Measurements from ENCODE around the gene GRIA3. TPM values are rescaled to one million over a fixed set of nuclear protein-coding genes. Genes with fewer than 3 reads are reported as not detected.
A peak's percentile ranks its signal among the peaks of the same experiment; 100 is the strongest.
"Not testable (repeated sequence)": the region's sequence is repeated elsewhere in the genome, so short reads cannot be mapped to it uniquely, and the experiment has no call there.

The GRIA3 gene
- total RNA-seq, 2 donors from 2014 or later, result 0.50 to 0.67 TPM

DNA sequence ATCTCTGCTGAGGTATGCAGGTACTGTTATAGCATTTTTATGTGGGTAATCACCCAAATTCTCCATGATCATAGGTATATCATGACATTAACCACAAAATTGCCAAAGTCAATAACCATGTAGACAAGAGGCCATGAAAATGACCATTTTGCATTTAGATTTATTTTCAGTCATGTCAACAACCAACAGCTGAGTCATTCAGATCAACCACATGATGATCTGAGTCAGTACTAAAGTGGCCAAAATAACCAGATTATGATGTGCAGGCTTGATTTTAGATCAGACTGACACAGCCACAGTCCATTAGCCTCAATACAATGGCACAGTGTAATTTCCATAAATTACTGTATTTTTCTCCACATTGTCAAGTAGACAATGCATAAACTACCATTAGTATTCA lies 240.5 kb downstream of the GRIA3 start:
- ATAC-seq (no peak), DNase-seq (no peak)
- intact Hi-C loops (cut with DNase I, micrococcal nuclease), result no loop called here

DNA sequence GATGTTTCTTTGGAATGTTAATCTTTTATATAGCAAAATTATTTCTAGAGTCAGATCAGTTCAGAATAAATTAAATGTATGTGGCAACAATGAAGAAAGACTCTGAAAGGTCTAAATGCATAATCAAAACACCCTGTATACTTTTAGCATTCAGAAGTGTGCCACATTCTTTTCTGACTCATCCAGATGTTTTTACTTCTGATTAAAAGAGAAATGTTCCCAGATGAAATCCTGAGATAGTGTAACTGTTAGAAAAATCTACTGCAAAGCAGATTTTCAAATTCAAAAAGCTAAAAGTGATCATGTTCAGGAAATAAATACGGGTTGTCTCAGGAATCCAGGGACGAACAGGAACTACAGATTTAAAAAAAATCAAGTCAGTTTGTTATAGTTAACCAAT lies 241.4 kb downstream of the GRIA3 start:
- DNase-seq (no peak), ATAC-seq (no peak)
- intact Hi-C loops (cut with DNase I, micrococcal nuclease), result no loop called here

DNA sequence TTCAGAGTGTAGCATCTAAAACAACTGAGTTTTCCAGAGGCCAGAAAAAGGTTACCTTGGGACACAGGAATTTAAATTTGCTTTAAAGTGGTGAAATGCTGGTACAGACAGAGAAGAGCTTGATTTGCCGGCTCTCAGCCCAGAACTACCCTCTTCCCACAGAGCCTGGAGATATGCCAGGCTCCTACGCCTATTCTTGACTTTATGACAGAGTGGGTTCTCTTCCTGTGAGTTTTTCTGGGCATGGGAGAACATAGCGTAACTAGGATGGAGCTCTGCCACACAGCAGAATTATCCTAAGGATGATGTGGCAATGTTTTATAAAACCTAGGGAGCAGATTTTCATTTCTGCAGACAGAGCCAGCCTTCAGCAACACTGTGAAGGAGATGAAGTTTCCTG lies 241.8 kb downstream of the GRIA3 start:
- ATAC-seq, result no peak
- intact Hi-C loops (cut with DNase I, micrococcal nuclease), result no loop called here
- no peak for DNase-seq

DNA sequence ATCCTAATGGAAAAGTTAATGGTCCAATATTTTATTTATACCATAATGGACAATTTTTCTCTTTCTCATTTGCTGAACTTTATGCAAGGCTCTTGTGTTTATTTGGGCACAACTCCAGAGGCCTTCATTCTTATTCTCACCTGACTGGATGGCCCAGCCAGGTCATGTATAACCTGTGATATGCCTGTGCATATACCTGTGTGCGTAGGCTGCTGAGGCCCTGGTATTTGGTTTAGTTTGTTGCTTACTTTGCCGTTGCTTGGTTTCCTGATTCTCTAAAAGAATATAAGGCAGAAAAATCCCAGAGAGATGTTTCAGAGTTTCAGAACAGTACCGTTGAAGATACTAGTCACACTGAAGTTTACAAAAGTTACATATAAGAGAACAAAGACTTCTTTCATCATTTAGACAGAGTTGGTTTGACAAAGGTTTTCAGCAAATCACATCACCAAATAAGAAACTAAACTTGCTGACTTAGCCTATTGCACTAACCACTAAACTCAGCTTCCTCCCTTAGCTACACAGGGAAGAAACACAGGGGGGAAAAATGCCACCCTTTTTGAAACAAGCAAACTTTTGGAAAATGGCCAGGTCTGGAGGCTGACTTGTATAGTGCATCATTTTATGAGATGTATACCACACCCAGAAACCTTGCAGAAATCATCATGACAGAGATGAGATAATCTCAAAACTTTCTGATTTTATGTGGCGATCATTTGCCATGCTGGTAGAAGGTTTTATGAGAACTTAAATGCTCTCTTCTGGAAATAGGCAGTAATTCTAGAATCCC lies 248.5 kb downstream of the GRIA3 start:
- intact Hi-C loops (cut with DNase I, micrococcal nuclease), result no loop called here
- ATAC-seq, result peak; percentile 29
- DNase-seq, result no peak

DNA sequence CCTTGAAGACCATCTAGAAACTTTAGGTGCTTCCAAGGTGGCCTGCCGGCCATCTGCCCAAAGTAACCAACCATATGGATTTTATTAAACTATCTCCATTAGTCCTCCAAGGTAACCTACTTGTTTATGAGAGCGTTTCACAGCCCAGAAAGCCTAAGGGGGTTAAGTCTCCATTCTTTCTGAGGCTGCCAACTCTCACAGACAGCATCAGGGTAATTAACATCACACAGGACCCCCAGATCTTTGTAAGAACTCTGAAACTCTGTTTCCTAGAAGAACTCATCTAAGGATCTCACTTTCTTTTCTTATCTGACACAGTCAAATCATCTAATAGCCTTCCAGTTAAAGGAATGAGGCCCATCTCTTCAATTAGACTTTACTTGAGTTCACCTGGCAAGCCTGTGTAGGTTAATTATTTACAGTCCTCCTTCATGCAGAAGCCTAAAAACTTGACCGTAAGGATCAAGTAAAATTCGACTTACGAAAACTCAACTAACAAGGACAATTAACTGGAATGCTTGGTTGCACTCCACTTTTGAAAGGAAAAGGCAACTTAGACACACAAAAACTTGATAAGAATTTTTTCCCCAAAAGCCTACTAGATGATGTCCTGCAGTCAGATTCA lies 252.5 kb downstream of the GRIA3 start:
- ATAC-seq, result no peak
- DNase-seq, result no peak
- intact Hi-C loops (cut with DNase I, micrococcal nuclease), result no loop called here

DNA sequence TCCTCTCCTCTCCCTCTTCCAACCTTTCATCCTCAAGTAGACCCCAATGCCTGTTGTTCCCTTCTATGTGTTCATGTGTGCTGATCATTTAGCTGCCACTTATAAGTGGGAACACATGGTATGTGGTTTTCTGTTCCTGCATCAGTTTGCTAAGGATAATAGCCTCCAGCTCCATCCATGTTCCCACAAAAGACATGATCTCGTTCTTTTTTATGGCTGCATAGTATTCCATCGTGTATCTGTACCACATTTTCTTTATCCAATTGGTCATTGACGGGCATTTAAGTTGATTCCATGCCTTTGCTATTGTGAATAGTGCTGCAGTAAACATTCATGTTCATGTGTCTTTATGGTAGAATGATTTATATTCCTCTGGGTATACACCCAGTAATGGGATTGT lies 255.8 kb downstream of the GRIA3 start:
- intact Hi-C loops (cut with DNase I, micrococcal nuclease); DNase-seq; ATAC-seq: not testable (repeated sequence)

DNA sequence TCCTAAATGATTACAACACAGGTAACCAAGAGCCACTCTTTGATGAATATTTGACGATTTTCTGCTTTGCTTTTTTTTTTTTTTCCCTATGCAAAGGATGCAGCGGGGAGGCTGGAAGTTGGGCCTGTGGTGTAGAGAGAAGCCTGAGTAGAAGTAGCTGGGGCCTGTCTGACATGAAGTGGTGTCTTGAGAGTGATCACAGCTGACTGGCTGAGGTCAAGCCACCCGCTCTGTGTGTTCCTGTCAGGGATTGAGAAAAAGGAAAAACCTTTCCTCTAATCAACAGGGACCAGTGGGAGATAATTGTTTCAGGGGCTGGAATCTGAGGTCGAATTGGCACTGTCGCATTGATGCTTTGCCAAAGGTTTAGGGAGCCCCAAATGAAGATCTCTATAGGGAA lies 258.7 kb downstream of the GRIA3 start:
- ATAC-seq, result no peak
- no peak for DNase-seq
- intact Hi-C loops (cut with DNase I, micrococcal nuclease), result no loop called here

DNA sequence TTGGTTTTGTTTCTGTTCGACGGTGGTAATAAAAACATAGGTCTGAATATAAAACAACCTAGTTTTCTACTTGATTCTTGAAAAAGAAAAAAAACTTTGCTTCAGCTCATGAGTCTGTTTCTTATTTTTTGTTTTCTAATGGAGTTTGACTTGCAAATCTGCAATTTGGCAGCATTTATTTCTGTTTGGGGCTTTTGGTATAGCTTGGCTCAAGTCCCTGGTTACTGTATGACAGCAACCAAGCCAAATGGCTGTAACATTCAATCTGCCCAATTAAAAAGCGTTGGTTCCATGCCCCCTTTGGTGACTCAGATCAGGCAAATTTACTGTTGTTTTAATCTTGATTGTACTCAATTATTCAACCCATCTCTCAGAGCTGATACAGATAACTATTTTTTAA lies 263.4 kb downstream of the GRIA3 start:
- DNase-seq (no peak), ATAC-seq (no peak)
- intact Hi-C loops (cut with DNase I, micrococcal nuclease), result no loop called here

DNA sequence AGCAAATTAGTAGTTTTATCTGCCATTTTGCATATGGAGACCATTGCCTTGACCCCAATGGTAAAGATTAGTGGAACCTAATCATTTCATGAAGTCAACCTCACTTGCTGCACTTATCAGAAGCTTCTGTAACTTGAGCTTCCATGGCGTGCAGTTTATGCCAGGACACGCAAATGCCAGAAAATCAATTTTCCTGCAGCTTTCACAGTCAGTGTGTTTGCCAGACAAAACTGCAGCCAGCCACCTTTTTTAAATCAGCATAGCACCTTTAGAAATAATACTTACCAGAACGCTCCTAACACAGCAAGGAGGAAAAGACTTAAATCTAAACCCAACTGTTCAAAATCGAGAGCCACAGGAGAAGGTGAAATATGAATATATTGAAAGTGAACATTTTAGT lies 265.3 kb downstream of the GRIA3 start:
- intact Hi-C loops (cut with DNase I, micrococcal nuclease), result no loop called here
- ATAC-seq, result no peak
- no peak for DNase-seq

DNA sequence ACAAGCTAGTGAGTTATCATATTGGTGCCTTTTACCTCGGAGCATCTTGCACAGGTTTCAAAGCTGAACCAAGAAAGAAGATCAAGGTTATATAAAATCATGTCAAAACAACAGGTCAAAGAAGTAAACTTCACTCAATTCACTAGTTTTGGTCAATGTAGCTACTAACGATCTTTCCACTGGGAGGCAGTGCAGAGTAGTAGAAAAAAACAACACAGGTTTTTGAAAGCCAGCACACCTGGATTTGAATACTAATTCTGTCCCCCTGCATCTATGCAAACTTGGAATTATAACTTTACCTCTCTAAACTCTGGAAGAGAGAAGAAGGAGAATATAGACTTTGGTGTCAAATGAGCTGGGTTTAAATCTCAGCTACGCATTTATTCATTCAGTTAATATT lies 266.1 kb downstream of the GRIA3 start:
- intact Hi-C loops (cut with DNase I, micrococcal nuclease), result no loop called here
- DNase-seq (no peak), ATAC-seq (no peak)

DNA sequence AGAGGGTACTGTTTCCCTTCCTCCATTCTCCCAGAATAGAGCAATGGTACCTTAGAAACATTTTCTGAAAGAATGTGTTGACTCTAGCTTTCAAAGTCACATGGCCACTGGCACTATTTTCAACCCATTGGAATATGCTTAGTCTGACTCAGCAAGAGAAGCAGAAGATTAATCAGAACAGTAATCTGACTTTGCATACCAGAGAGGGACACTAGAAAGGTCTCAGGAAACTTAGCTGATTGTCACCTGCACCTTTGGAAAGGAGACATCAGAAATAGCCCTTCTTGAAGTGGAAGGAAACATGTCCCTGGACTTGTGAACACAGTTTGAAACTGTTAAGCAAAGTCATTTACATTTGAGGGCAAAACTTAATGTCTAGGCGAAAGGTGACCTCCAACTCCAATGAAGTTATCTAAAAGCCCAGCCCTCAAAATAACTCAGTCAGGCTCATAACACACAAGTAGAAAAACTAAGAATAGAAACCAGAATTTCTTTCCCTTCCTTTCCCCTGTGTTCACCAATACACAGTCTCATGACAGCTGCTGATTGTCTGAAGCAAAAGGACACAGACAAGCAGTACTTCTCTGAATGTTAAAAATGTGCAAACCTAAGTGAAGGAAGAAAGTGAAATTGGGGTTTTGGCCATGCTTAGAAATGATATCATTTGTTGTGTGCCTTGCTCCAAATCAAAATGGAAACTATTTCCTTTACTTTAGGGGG lies 270.8 kb downstream of the GRIA3 start:
- ATAC-seq (no peak), DNase-seq (no peak)
- intact Hi-C loops (cut with DNase I, micrococcal nuclease), result no loop called here

DNA sequence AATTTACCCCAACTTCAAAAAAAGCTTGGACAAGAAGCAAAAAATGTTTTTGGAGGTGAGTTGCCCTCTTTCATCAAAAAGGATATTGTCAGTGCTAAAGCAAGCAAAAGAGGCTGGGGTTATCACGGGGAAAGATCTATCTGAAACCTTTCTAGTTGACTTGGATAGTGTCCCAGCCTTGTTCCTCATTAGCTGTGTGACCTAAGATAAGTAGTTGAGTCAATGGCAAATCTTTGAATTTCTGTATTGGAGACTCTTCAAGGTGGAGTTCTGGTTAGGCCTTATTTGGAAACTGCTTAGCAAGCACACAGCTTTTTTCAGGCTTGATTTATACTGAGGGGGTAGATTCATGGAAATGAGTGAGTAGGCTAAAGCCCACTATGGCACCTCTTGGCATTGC lies 271.6 kb downstream of the GRIA3 start:
- no peak for ATAC-seq
- no peak for DNase-seq
- intact Hi-C loops (cut with DNase I, micrococcal nuclease), result no loop called here

DNA sequence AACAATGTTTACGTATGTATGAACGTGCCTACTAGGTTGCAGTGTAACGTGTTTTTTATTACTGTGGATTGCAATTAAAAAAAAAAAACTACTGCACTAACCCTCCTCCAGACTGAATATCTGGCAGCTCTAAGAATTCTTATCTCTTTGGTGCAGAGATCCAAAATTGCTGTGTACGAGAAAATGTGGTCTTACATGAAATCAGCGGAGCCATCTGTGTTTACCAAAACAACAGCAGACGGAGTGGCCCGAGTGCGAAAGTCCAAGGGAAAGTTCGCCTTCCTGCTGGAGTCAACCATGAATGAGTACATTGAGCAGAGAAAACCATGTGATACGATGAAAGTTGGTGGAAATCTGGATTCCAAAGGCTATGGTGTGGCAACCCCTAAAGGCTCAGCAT lies 280.6 kb downstream of the GRIA3 start:
- DNase-seq (no peak), ATAC-seq (no peak)
- intact Hi-C loops (cut with DNase I, micrococcal nuclease), result no loop called here

DNA sequence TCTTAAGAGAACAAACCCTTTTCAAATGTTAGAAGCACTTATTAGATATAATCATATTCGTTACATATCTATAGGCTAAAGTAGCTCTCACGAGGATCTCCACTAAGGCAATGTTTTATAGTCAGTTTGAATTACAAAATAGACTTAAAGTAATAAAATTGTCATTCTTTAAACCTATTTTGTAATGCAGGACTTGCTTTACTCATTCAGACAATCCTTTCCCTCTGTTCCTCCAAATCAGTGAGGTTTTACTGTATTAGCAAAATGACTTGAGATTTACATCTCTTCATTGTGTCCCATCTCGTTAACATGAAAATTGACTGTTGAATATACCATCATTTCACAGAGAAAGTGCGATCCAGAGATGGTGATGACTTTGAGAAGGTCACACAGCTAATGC lies 284.4 kb downstream of the GRIA3 start:
- ATAC-seq (no peak), DNase-seq (no peak)
- intact Hi-C loops (cut with DNase I, micrococcal nuclease), result no loop called here

DNA sequence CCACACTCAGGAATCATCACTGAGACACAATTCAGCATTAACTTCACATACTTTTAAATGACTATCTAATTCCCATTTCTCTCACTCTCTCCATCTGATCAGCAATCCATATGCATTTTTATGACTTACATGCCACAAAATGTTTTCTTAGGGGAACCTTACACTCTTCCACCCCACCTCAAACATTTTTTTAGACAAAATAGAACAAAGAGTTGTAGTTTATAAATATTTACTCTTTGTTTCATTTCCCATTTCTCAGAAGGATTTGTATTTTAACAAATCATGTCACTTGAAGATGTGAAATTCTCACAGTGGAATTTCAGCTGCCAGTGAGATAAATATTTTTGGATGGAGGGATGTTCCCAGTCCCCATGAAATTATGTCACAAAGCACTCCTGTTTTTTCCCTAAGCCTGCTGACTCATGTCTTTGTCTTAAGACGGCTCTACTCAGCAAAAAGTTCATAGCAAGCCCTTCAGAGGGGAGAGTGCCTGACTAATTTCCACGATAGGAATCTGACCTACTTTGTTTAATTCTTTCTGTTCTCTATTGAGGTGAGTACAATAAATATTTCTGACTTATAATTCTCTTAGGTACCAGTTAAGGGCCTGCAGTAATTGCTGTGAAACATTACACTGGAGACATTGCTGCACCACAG lies 291.1 kb downstream of the GRIA3 start:
- DNase-seq (no peak), ATAC-seq (no peak)
- intact Hi-C loops (cut with DNase I, micrococcal nuclease), result no loop called here

DNA sequence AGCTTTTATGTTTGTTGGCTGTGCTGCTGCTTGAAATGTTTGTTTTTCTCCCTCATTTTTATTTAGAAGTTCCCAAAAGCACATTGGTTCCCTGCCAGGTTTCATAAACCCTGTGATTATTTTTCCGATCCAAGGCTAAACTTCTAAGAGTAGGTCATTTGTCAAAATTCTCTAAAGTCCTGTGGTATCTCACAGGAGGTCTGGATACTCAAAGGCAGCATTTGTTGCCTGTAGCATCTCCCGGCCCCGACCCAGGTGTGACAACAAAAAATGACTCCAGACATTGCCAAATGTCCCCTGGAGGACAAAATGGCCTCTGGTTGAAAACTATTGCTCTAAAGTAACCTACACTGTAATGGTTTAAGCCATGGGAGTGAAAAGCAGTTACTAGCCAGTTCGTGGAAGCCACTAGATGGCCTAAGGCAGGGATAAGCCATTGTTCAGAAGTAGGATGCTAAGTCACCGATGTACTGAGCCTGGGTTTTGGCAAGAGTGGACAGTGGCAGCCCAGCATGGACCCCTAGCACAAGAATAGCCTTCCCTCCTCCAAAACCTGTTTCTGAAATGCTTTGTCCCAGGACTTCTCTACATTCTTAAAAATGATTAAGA lies 292.6 kb downstream of the GRIA3 start:
- no peak for DNase-seq
- intact Hi-C loops (cut with DNase I, micrococcal nuclease), result no loop called here
- no peak for ATAC-seq

DNA sequence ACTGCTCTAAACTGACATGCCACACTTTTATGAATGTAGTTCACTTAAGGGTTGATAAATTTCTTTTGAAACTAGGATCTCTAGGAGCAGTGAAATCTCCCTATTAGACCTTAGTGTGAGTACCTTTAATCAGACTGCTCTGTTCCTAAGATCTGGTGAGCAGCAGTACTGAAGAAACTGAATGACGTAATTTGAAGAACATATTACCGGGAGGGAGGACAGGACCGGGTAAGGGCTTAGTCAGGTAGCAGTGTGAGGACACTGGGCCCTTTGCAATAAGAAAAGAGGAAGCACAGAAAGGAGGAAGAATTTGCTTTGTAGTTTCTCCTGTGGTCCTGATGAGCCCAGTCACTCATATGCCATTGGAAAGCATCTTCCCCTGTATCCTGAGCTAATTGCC lies 293.6 kb downstream of the GRIA3 start:
- ATAC-seq, result no peak
- DNase-seq, result no peak
- intact Hi-C loops (cut with DNase I, micrococcal nuclease), result no loop called here

DNA sequence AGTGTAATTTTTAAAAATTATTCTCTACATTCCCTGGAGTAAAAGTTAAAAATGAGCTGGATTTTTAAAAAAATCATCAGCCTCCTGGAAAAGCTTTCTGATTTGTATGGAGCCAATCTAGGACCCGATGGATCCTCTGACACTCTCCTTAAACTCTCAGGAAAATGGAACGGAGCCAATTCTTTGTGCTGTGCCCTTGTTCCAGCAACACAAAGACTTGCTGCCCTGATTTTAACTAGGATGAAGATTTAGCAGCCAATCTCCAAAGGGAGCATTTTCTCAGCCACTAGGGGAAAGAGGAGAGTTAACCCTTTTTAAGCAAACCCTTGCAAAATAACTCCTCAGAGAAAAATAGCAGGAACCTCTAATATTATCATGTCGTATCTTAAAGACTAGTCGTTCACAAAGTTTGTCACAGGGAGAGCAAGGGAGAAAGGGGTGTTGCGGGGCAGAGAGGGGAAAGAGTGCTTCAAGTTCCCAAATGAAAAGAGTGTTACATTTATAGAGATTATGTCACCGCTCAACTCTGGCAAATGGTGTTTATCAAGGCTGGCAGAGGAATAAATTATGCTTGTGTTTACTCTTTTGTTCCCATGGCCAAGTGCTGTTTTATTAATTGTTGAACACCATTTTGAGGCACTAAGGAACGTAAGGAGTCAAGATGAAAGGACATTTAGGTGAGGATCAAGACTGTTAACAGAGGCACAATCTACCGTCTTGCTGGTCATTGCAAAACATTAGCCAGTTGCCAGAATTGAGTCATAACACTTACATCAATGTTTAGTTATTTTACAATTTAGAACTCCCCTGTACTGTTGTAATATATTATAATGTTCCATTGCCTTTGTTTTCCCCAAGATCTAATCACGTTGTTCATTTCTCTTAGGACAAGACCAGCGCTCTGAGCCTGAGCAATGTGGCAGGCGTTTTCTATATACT lies 298.1 kb downstream of the GRIA3 start:
- DNase-seq, result no peak
- no peak for ATAC-seq
- intact Hi-C loops (cut with DNase I, micrococcal nuclease), result no loop called here
